H9 (cell line): ENCODE measurements around the gene ZBTB20. TPM values are rescaled to one million over a fixed set of nuclear protein-coding genes. Genes with fewer than 3 reads are reported as not detected.

Source experiments
- DNase-seq: peaks from one replicate; pipeline ENCODE4 v3.0.0-alpha.2; 2017
- H2AFZ ChIP-seq: one replicate; pipeline ENCODE4 v1.6.1; 2013; ENCODE audit warnings: mild to moderate bottlenecking, low read length, control low read depth, moderate library complexity
- H2AK5ac ChIP-seq: 2 replicates; pipeline ENCODE4 v1.6.1; 2013; ENCODE audit warnings: low read length, control low read depth, mixed read lengths; ENCODE audit not compliant: insufficient read length
- H2BK120ac ChIP-seq: one replicate; pipeline ENCODE4 v1.6.1; 2013; ENCODE audit warnings: low read depth, mild to moderate bottlenecking, low read length, control low read depth, inconsistent platforms; ENCODE audit not compliant: poor library complexity, severe bottlenecking
- H2BK12ac ChIP-seq: 2 replicates; pipeline ENCODE4 v1.6.1; 2013; ENCODE audit warnings: low read length, control low read depth, mixed read lengths, low read depth; ENCODE audit not compliant: insufficient read length
- H2BK15ac ChIP-seq: 2 replicates; pipeline ENCODE4 v1.6.1; 2013; ENCODE audit warnings: low read depth, low read length, control low read depth
- H2BK20ac ChIP-seq: one replicate; pipeline ENCODE4 v1.6.1; 2013; ENCODE audit warnings: low read depth, mild to moderate bottlenecking, low read length, control low read depth, inconsistent platforms; ENCODE audit not compliant: poor library complexity, severe bottlenecking
- H2BK5ac ChIP-seq: 2 replicates; pipeline ENCODE4 v1.6.1; 2013; ENCODE audit warnings: low read length, control low read depth, mixed read lengths; ENCODE audit not compliant: insufficient read length
- H3K14ac ChIP-seq: 2 replicates; pipeline ENCODE4 v1.6.1; 2013; ENCODE audit warnings: low read length, control low read depth; ENCODE audit not compliant: insufficient read depth
- H3K18ac ChIP-seq: 2 replicates; pipeline ENCODE4 v1.6.1; 2013; ENCODE audit warnings: low read depth, mild to moderate bottlenecking, mixed read lengths, low read length, control low read depth; ENCODE audit not compliant: insufficient read length
- H3K23ac ChIP-seq: 2 replicates; pipeline ENCODE4 v1.6.1; 2013; ENCODE audit warnings: low read length, control low read depth, mixed read lengths, low read depth; ENCODE audit not compliant: insufficient read length
- H3K23me2 ChIP-seq: 2 replicates; pipeline ENCODE4 v1.6.1; 2013; ENCODE audit warnings: low read depth, mild to moderate bottlenecking, mixed read lengths, low read length, control low read depth; ENCODE audit not compliant: insufficient read length, poor library complexity, severe bottlenecking
- H3K27ac ChIP-seq: 2 replicates; pipeline ENCODE4 v1.5.1; 2013; ENCODE audit warnings: low read length, control low read depth, mixed read lengths, low read depth; ENCODE audit not compliant: insufficient read length
- H3K27me3 ChIP-seq: 2 replicates; pipeline ENCODE4 v1.6.1; 2013; ENCODE audit warnings: low read length, control low read depth, inconsistent platforms; ENCODE audit not compliant: insufficient read depth
- H3K4ac ChIP-seq: 2 replicates; pipeline ENCODE4 v1.6.1; 2013; ENCODE audit warnings: low read depth, mild to moderate bottlenecking, control low read depth, inconsistent platforms, low read length, moderate library complexity
- H3K4me1 ChIP-seq: 2 replicates; pipeline ENCODE4 v1.6.1; 2013; ENCODE audit warnings: low read length, control low read depth, inconsistent platforms; ENCODE audit not compliant: insufficient read depth
- H3K4me2 ChIP-seq: 2 replicates; pipeline ENCODE4 v1.6.1; 2013; ENCODE audit warnings: low read length, control low read depth, mixed read lengths; ENCODE audit not compliant: insufficient read length, insufficient read depth
- H3K56ac ChIP-seq: 2 replicates; pipeline ENCODE4 v1.6.1; 2013; ENCODE audit warnings: low read depth, mild to moderate bottlenecking, mixed read lengths, low read length, control low read depth; ENCODE audit not compliant: insufficient read length
- H3K79me1 ChIP-seq: 2 replicates; pipeline ENCODE4 v1.6.1; 2013; ENCODE audit warnings: low read depth, mild to moderate bottlenecking, moderate library complexity, low read length, control low read depth, inconsistent platforms; ENCODE audit not compliant: insufficient read depth, poor library complexity, severe bottlenecking
- H3K79me2 ChIP-seq: 2 replicates; pipeline ENCODE4 v1.6.1; 2013; ENCODE audit warnings: low read length, control low read depth, inconsistent platforms; ENCODE audit not compliant: insufficient read depth
- H3K9ac ChIP-seq: 2 replicates; pipeline ENCODE4 v1.6.1; 2013; ENCODE audit warnings: low read length, control low read depth, mixed read lengths; ENCODE audit not compliant: insufficient read length; ENCODE audit errors: extremely low read depth
- H3K9me3 ChIP-seq: one replicate; pipeline ENCODE4 v1.6.1; 2013; ENCODE audit warnings: low read depth, low read length, inconsistent platforms; ENCODE audit not compliant: control insufficient read depth
- H3T11ph ChIP-seq: one replicate; pipeline ENCODE4 v1.6.1; 2013; ENCODE audit warnings: mild to moderate bottlenecking, low read length, control low read depth, inconsistent platforms
- H4K20me1 ChIP-seq: one replicate; pipeline ENCODE4 v1.6.1; 2013; ENCODE audit not compliant: control insufficient read depth, insufficient read length, insufficient read depth
- H4K5ac ChIP-seq: 2 replicates; pipeline ENCODE4 v1.6.1; 2013; ENCODE audit warnings: low read depth, mild to moderate bottlenecking, mixed read lengths, low read length, control low read depth; ENCODE audit not compliant: insufficient read length
- H4K8ac ChIP-seq: replicated peaks from 2 replicates; pipeline ENCODE4 v1.6.1; 2013; ENCODE audit warnings: low read length, control low read depth, mixed read lengths, low read depth; ENCODE audit not compliant: insufficient read length
- H4K91ac ChIP-seq: 2 replicates; pipeline ENCODE4 v1.6.1; 2013; ENCODE audit warnings: low read depth, mild to moderate bottlenecking, moderate library complexity, mixed read lengths, low read length, control low read depth; ENCODE audit not compliant: insufficient read length
- H3K27ac Mint-ChIP-seq, 3 experiments: 2 replicates in 2 of 3; 3 replicates in 1 of 3; pipeline ENCODE4 v1.8.0; 2020 to 2021; ENCODE audit warnings: mixed read lengths in 3 of 3, mild to moderate bottlenecking in 1 of 3, moderate library complexity in 1 of 3
- H3K27me3 Mint-ChIP-seq: 2 replicates; pipeline ENCODE4 v1.8.0; 2021; ENCODE audit warnings: low read depth, mild to moderate bottlenecking, moderate library complexity, mixed read lengths
- H3K36me3 Mint-ChIP-seq, 3 experiments: 2 replicates in 2 of 3; 3 replicates in 1 of 3; pipeline ENCODE4 v1.8.0; 2020 to 2021; ENCODE audit warnings: low read depth in 3 of 3, mixed read lengths in 3 of 3; ENCODE audit not compliant: insufficient read depth in 1 of 3
- H3K4me1 Mint-ChIP-seq, 2 experiments: 2 replicates each; pipeline ENCODE4 v1.8.0; 2020; ENCODE audit warnings: mixed read lengths in 2 of 2
- H3K4me3 Mint-ChIP-seq, 2 experiments: 2 replicates in 1 of 2; 3 replicates in 1 of 2; pipeline ENCODE4 v1.8.0; 2020 to 2021; ENCODE audit warnings: mild to moderate bottlenecking in 2 of 2, mixed read lengths in 2 of 2, moderate library complexity in 1 of 2
- H3K9me3 Mint-ChIP-seq, 2 experiments: 2 replicates in 1 of 2; 3 replicates in 1 of 2; pipeline ENCODE4 v1.8.0; 2020; ENCODE audit warnings: mild to moderate bottlenecking in 2 of 2, mixed read lengths in 2 of 2, moderate library complexity in 1 of 2
- whole genome bisulfite sequencing: extraction: QIAGEN DNeasy Blood & Tissue Kit; methylation state at CpG from one replicate; pipeline ENCODE4 v1.1.7; 2013; ENCODE audit warnings: missing lambda C conversion rate, low lambda C conversion rate, mixed read lengths; ENCODE audit not compliant: insufficient read length; ENCODE audit errors: extremely low coverage; 5-methylcytosine and 5-hydroxymethylcytosine counted together
- total RNA-seq: library from RNA; stranded (reverse); gene quantifications from 2 replicates; pipeline ENCODE4 v1.2.1, GENCODE V29; 2021
- TF ChIP-seq, protein P1 (sequence below): fragments of 200-600 bp; sonication (generic); conservative IDR thresholded peaks from 3 replicates; pipeline ENCODE4 v1.8.0; 2021; ENCODE audit warnings: antibody characterized with exemption, mild to moderate bottlenecking

Gene ZBTB20
- total RNA-seq, 1 experiment from 2014 or later, result 0.70 TPM

DNA sequence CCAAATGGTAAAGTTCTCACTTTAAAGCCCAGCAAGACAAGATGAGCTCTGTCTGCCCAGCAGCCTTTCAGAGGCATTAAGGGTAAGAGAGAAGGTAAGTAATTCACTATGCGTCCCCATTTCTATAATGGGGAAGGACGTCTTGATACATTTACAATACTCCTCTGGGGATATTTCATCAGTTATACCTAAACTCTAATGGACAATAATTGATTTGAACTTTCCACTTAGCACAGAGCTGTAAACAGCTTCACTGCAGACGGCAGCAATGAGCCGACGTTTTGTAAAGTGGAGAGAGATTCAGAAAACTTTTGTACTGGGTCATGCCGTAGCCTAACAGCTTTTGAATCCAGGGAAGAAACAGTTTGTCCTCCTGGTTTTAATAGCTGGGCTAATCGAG lies 725.9 kb downstream of the ZBTB20 start:
- Mint-ChIP-seq H3K27ac (no peak overlapping the region), H3K4me3 (no peak overlapping the region), H3K36me3 (peaks cover under 1 to 6% (median 1%) of the 10 kb centered on the region in 3 experiments; a peak in 3 of 7 replicates), H3K27me3 (no peaks in the 10 kb centered on the region), H3K9me3 (peaks cover 0 to 4% of the 10 kb centered on the region in 2 experiments; a peak in 2 of 5 replicates), H3K4me1 (peaks cover 14 to 20% of the 10 kb centered on the region in 2 experiments)
- H2BK5ac ChIP-seq, result no peak overlapping the region
- TF ChIP-seq, protein P1, sequence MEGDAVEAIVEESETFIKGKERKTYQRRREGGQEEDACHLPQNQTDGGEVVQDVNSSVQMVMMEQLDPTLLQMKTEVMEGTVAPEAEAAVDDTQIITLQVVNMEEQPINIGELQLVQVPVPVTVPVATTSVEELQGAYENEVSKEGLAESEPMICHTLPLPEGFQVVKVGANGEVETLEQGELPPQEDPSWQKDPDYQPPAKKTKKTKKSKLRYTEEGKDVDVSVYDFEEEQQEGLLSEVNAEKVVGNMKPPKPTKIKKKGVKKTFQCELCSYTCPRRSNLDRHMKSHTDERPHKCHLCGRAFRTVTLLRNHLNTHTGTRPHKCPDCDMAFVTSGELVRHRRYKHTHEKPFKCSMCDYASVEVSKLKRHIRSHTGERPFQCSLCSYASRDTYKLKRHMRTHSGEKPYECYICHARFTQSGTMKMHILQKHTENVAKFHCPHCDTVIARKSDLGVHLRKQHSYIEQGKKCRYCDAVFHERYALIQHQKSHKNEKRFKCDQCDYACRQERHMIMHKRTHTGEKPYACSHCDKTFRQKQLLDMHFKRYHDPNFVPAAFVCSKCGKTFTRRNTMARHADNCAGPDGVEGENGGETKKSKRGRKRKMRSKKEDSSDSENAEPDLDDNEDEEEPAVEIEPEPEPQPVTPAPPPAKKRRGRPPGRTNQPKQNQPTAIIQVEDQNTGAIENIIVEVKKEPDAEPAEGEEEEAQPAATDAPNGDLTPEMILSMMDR, result no peak
- H3K4me1 ChIP-seq, result no peaks in the 10 kb centered on the region; the same call in 1 of the 2 replicates
- H3K27ac ChIP-seq, result no peak overlapping the region
- no peak overlapping the region for H4K91ac ChIP-seq
- H4K8ac ChIP-seq, result no peak overlapping the region
- no peak overlapping the region for H3K9ac ChIP-seq
- H3K14ac ChIP-seq, result no peak overlapping the region
- no peak overlapping the region for H2AFZ ChIP-seq
- DNase-seq, result no peak
- no peak overlapping the region for H2BK12ac ChIP-seq
- no peaks in the 10 kb centered on the region for H3K23me2 ChIP-seq
- no peak overlapping the region for H3K23ac ChIP-seq
- H3K79me2 ChIP-seq, result no peaks in the 10 kb centered on the region
- no peak overlapping the region for H2BK120ac ChIP-seq
- H3K18ac ChIP-seq, result no peak overlapping the region
- no peaks in the 10 kb centered on the region for H4K20me1 ChIP-seq
- no peak overlapping the region for H3K56ac ChIP-seq
- no peaks in the 10 kb centered on the region for H3K27me3 ChIP-seq
- no peak overlapping the region for H3K4ac ChIP-seq
- no peak overlapping the region for H3K4me2 ChIP-seq
- no peak overlapping the region for H4K5ac ChIP-seq
- H3K9me3 ChIP-seq, result no peaks in the 10 kb centered on the region
- H2BK20ac ChIP-seq, result no peak overlapping the region
- no peak overlapping the region for H2AK5ac ChIP-seq
- H3T11ph ChIP-seq, result no peak overlapping the region
- no peaks in the 10 kb centered on the region for H3K79me1 ChIP-seq
- H2BK15ac ChIP-seq, result no peak overlapping the region
- no CpG with 5 or more reads among the region's 7 CpGs for WGBS
